Mesendoderm (in vitro differentiated cells): ENCODE results near the gene MEFV. TPM values are rescaled to one million over a fixed set of nuclear protein-coding genes. Genes with fewer than 3 reads are reported as not detected.

Source experiments
- DNase-seq: peaks from one replicate; pipeline ENCODE4 v3.0.0; 2013
- H2AK5ac ChIP-seq: 2 replicates; pipeline ENCODE4 v1.6.1; 2013; ENCODE audit warnings: low read length, inconsistent platforms
- H2BK120ac ChIP-seq: 2 replicates; pipeline ENCODE4 v1.6.1; 2013; ENCODE audit warnings: low read depth, mild to moderate bottlenecking, low read length, moderate library complexity, mixed read lengths
- H2BK15ac ChIP-seq: replicated peaks from 2 replicates; pipeline ENCODE4 v1.6.1; 2013; ENCODE audit warnings: low read depth, mild to moderate bottlenecking, moderate library complexity
- H2BK5ac ChIP-seq: 2 replicates; pipeline ENCODE4 v1.6.1; 2013; ENCODE audit warnings: low read length, inconsistent platforms
- H3K18ac ChIP-seq: 2 replicates; pipeline ENCODE4 v1.6.1; 2013; ENCODE audit warnings: mild to moderate bottlenecking, low read length, mixed read lengths
- H3K23ac ChIP-seq: one replicate; pipeline ENCODE4 v1.6.1; 2013; ENCODE audit warnings: low read length
- H3K27ac ChIP-seq: 2 replicates; pipeline ENCODE4 v1.5.1; 2013; ENCODE audit warnings: low read depth, mild to moderate bottlenecking, inconsistent platforms, low read length, moderate library complexity
- H3K27me3 ChIP-seq: 2 replicates; pipeline ENCODE4 v1.6.1; 2013; ENCODE audit warnings: low read length, control low read depth, mild to moderate bottlenecking, inconsistent platforms; ENCODE audit not compliant: insufficient read depth, poor library complexity
- H3K36me3 ChIP-seq: 2 replicates; pipeline ENCODE4 v1.6.1; 2013; ENCODE audit warnings: low read length, inconsistent platforms; ENCODE audit not compliant: control insufficient read depth, insufficient read depth
- H3K4ac ChIP-seq: one replicate; pipeline ENCODE4 v1.6.1; 2013; ENCODE audit warnings: low read depth, mild to moderate bottlenecking, low read length, moderate library complexity
- H3K4me1 ChIP-seq: 2 replicates; pipeline ENCODE4 v1.6.1; 2013; ENCODE audit warnings: low read depth, low read length, inconsistent platforms; ENCODE audit not compliant: control insufficient read depth
- H3K4me2 ChIP-seq: 2 replicates; pipeline ENCODE4 v1.6.1; 2013; ENCODE audit warnings: low read length
- H3K4me3 ChIP-seq: 2 replicates; pipeline ENCODE4 v1.5.1; 2013; ENCODE audit warnings: mild to moderate bottlenecking, low read length
- H3K56ac ChIP-seq: one replicate; pipeline ENCODE4 v1.6.1; 2013; ENCODE audit warnings: low read length
- H3K79me1 ChIP-seq: 2 replicates; pipeline ENCODE4 v1.6.1; 2013; ENCODE audit warnings: low read length, inconsistent platforms
- H3K79me2 ChIP-seq: 2 replicates; pipeline ENCODE4 v1.6.1; 2013; ENCODE audit warnings: mild to moderate bottlenecking, low read length; ENCODE audit not compliant: control insufficient read depth, insufficient read depth
- H3K9ac ChIP-seq: 2 replicates; pipeline ENCODE4 v1.6.1; 2013; ENCODE audit warnings: low read length, inconsistent platforms
- H4K5ac ChIP-seq: one replicate; pipeline ENCODE4 v1.6.1; 2013; ENCODE audit warnings: low read length
- H4K8ac ChIP-seq: one replicate; pipeline ENCODE4 v1.6.1; 2013; ENCODE audit warnings: low read depth, mild to moderate bottlenecking, control low read depth, low read length, moderate library complexity
- WGBS: extraction: QIAGEN DNeasy Blood & Tissue Kit; methylation state at CpG from one replicate; pipeline ENCODE4 v1.1.7; 2013; ENCODE audit warnings: low lambda C conversion rate, missing lambda C conversion rate; ENCODE audit not compliant: insufficient coverage; ENCODE audit errors: extremely low coverage; 5-methylcytosine and 5-hydroxymethylcytosine counted together
- polyA plus RNA-seq, 2 experiments: library from polyadenylated mRNA; stranded (reverse); fragments of 200-250 nt; gene quantifications; one replicate each; pipeline ENCODE4 v1.2.3, GENCODE V29; 2013

MEFV gene
- polyA plus RNA-seq (2013, experiment 1 of 2), result not detected
- not detected for polyA plus RNA-seq (2013, experiment 2 of 2)

- Histone ChIP-seq H3K23ac (no peak within 1 kb of the TSS), H4K5ac (no peak within 1 kb of the TSS), H2BK15ac (no peak within 1 kb of the TSS), H3K4ac (no peak within 1 kb of the TSS), H3K18ac (no peak within 1 kb of the TSS), H3K9ac (no peak within 1 kb of the TSS), H3K4me3 (no peak within 1 kb of the TSS), H2BK5ac (no peak within 1 kb of the TSS), H3K36me3 (no peaks in the 10 kb centered on the region), H3K27me3 (no peaks in the 10 kb centered on the region), H3K4me1 (no peaks in the 10 kb centered on the region), H3K79me2 (no peaks in the 10 kb centered on the region), H2BK120ac (no peak within 1 kb of the TSS), H2AK5ac (no peak within 1 kb of the TSS), H4K8ac (no peak within 1 kb of the TSS), H3K27ac (no peak within 1 kb of the TSS), H3K56ac (no peak within 1 kb of the TSS), H3K79me1 (no peaks in the 10 kb centered on the region), H3K4me2 (no peak within 1 kb of the TSS)
- no CpG with 5 or more reads among the region's 14 CpGs for WGBS
- no peak for DNase-seq
Observed at GRCh38 chr16:3256146-3256865, at the start of gene MEFV. Gene MEFV (minus strand): TSS chr16:3256633. CDS start chr16:3256587, 46 bp downstream.

GRCh38 chr16:3306078-3306477 lies 49.6 kb upstream of the MEFV start:
- Histone ChIP-seq H4K8ac (no peak overlapping the region), H2BK5ac (no peak overlapping the region), H3K27ac (no peak overlapping the region), H3K4me2 (peak overlapping the region; percentile 56), H3K4me3 (peak overlapping the region; percentile 75), H3K27me3 (no peaks in the 10 kb centered on the region), H3K23ac (no peak overlapping the region), H3K9ac (peak overlapping the region; percentile 87), H3K4ac (no peak overlapping the region), H3K56ac (peak overlapping the region; percentile 97), H3K79me2 (no peaks in the 10 kb centered on the region), H3K4me1 (no peaks in the 10 kb centered on the region), H2BK120ac (no peak overlapping the region), H2BK15ac (no peak overlapping the region), H3K36me3 (peaks cover 3% of the 10 kb centered on the region), H3K79me1 (no peaks in the 10 kb centered on the region), H2AK5ac (no peak overlapping the region), H4K5ac (no peak overlapping the region), H3K18ac (peak overlapping the region; percentile 29)
- DNase-seq, result no peak
- no CpG with 5 or more reads among the region's 11 CpGs for WGBS

- peak within 1 kb of the TSS; percentile 98 for H3K56ac ChIP-seq
- H3K18ac ChIP-seq, result peak within 1 kb of the TSS; percentile 46
- peak within 1 kb of the TSS; percentile 87 for H3K9ac ChIP-seq
- H2BK5ac ChIP-seq, result peak within 1 kb of the TSS; percentile 69
- H3K23ac ChIP-seq, result peak within 1 kb of the TSS; percentile 85
- H3K27ac ChIP-seq, result peak within 1 kb of the TSS; percentile 86
- no peak within 1 kb of the TSS for H2BK15ac ChIP-seq
- no peak within 1 kb of the TSS for H3K4ac ChIP-seq
- no peak within 1 kb of the TSS for H2AK5ac ChIP-seq
- H3K36me3 ChIP-seq, result peaks cover 3% of the 10 kb centered on the region
- H4K5ac ChIP-seq, result no peak within 1 kb of the TSS
- H3K27me3 ChIP-seq, result no peaks in the 10 kb centered on the region
- no peaks in the 10 kb centered on the region for H3K79me2 ChIP-seq
- peak; percentile 97 for DNase-seq
- peak within 1 kb of the TSS; percentile 88 for H4K8ac ChIP-seq
- no peak within 1 kb of the TSS for H2BK120ac ChIP-seq
- H3K4me3 ChIP-seq, result peak within 1 kb of the TSS; percentile 75
- H3K4me1 ChIP-seq, result no peaks in the 10 kb centered on the region
- peak within 1 kb of the TSS; percentile 89 for H3K4me2 ChIP-seq
- no peaks in the 10 kb centered on the region for H3K79me1 ChIP-seq
- no CpG with 5 or more reads among the region's 103 CpGs for WGBS
Observed at GRCh38 chr16:3305109-3306068, 49.0 kb upstream of the MEFV start, which contains the start of the genes TIGD7 and ZNF75A. Gene TIGD7 (minus strand): TSS chr16:3305430. CDS start chr16:3300614, 4,816 bp downstream. Gene ZNF75A (plus strand): TSS chr16:3305497. CDS start chr16:3308429, 2,932 bp downstream.

GRCh38 chr16:3304370-3304769 lies 47.9 kb upstream of the MEFV start:
- no peaks in the 10 kb centered on the region for H3K79me2 ChIP-seq
- H3K79me1 ChIP-seq, result no peaks in the 10 kb centered on the region
- peak overlapping the region; percentile 6 for H3K9ac ChIP-seq
- no peaks in the 10 kb centered on the region for H3K27me3 ChIP-seq
- no peak overlapping the region for H3K27ac ChIP-seq
- no peak for DNase-seq
- peak overlapping the region; percentile 89 for H3K4me2 ChIP-seq
- no peak overlapping the region for H2BK120ac ChIP-seq
- H3K18ac ChIP-seq, result no peak overlapping the region
- H4K5ac ChIP-seq, result no peak overlapping the region
- WGBS, result no CpG with 5 or more reads among the region's 4 CpGs
- H2BK15ac ChIP-seq, result no peak overlapping the region
- no peak overlapping the region for H3K4me3 ChIP-seq
- H3K4me1 ChIP-seq, result no peaks in the 10 kb centered on the region
- H3K23ac ChIP-seq, result no peak overlapping the region
- H3K4ac ChIP-seq, result no peak overlapping the region
- no peak overlapping the region for H3K56ac ChIP-seq
- peaks cover 6% of the 10 kb centered on the region for H3K36me3 ChIP-seq
- no peak overlapping the region for H2BK5ac ChIP-seq
- no peak overlapping the region for H2AK5ac ChIP-seq
- H4K8ac ChIP-seq, result no peak overlapping the region

- Histone ChIP-seq H2BK15ac (no peak overlapping the region), H3K79me1 (peaks cover 5% of the 10 kb centered on the region), H3K9ac (no peak overlapping the region), H2BK5ac (no peak overlapping the region), H3K18ac (no peak overlapping the region), H3K36me3 (peaks cover 8% of the 10 kb centered on the region), H3K79me2 (no peaks in the 10 kb centered on the region), H3K27me3 (no peaks in the 10 kb centered on the region), H3K4ac (no peak overlapping the region), H4K5ac (no peak overlapping the region), H3K27ac (no peak overlapping the region), H3K4me3 (no peak overlapping the region), H3K4me2 (no peak overlapping the region), H2BK120ac (no peak overlapping the region), H3K4me1 (no peaks in the 10 kb centered on the region), H4K8ac (no peak overlapping the region), H3K23ac (no peak overlapping the region), H3K56ac (no peak overlapping the region), H2AK5ac (no peak overlapping the region)
- no peak for DNase-seq
- no CpG with 5 or more reads among the region's 13 CpGs for WGBS
Observed at GRCh38 chr16:3295783-3296182, 39.4 kb upstream of the MEFV start.
